Parathyroid adenoma (tissue), 2 donors: ENCODE measurements around the gene LLGL2.

Experiments used
- H2AFZ ChIP-seq: fragments of 300-600 bp; sonication (generic); one replicate; pipeline ENCODE4 v1.7.0; 2017; ENCODE audit warnings: antibody characterized with exemption, mild to moderate bottlenecking
- H3K27ac ChIP-seq: fragments of 300-600 bp; sonication (generic); one replicate; pipeline ENCODE4 v1.7.0; 2017
- H3K27me3 ChIP-seq: fragments of 300-600 bp; sonication (generic); one replicate; pipeline ENCODE4 v1.7.0; 2017; ENCODE audit warnings: low read length; ENCODE audit not compliant: control insufficient read depth, insufficient read depth
- H3K36me3 ChIP-seq: fragments of 300-600 bp; sonication (generic); one replicate; pipeline ENCODE4 v1.7.0; 2017; ENCODE audit warnings: low read length; ENCODE audit not compliant: control insufficient read depth, insufficient read depth
- H3K4me1 ChIP-seq: fragments of 300-600 bp; sonication (generic); one replicate; pipeline ENCODE4 v1.7.0; 2017; ENCODE audit warnings: control low read depth
- H3K4me2 ChIP-seq: fragments of 300-600 bp; sonication (generic); one replicate; pipeline ENCODE4 v1.7.0; 2017; ENCODE audit warnings: low read length
- H3K4me3 ChIP-seq: fragments of 300-600 bp; sonication (generic); one replicate; pipeline ENCODE4 v1.7.0; 2017; ENCODE audit warnings: low read depth, low read length
- H3K79me2 ChIP-seq: fragments of 300-600 bp; sonication (generic); one replicate; pipeline ENCODE4 v1.7.0; 2017; ENCODE audit warnings: control low read depth
- H3K9ac ChIP-seq: fragments of 300-600 bp; sonication (generic); one replicate; pipeline ENCODE4 v1.7.0; 2017; ENCODE audit warnings: mild to moderate bottlenecking
- H3K9me3 ChIP-seq: fragments of 300-600 bp; sonication (generic); one replicate; pipeline ENCODE4 v1.7.0; 2017; ENCODE audit warnings: low read length; ENCODE audit not compliant: control insufficient read depth
- TF ChIP-seq, protein P1 (sequence below): fragments of 300-600 bp; sonication (generic); IDR thresholded peaks from one replicate; pipeline ENCODE4 v1.7.0; 2017; ENCODE audit warnings: antibody characterized with exemption, mild to moderate bottlenecking
- donor health status: primary hyperparathyroidism.

Gene LLGL2

DNA sequence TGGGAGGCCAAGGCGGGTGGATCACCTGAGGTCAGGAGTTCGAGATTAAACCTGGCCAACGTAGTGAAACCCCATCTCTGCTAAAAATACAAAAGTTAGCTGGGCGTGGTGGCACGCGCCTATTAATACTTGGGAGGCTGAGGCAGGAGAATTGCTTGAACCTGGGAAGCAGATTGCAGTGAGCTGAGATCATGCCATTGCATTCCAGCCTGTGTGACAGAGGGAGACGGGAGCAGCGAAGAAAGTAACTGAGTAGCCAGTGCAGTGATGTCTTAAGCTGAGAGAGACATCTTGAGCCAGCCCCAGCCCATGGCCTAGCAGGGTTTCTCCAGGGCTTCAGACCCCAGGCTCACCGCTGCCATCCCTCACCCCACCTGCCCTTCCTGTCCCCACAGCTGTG is 97.9 kb downstream of the LLGL2 start:
- H3K27me3 ChIP-seq: no peaks in the 10 kb centered on the region
- no peak overlapping the region for H3K27ac ChIP-seq
- H3K36me3 ChIP-seq: no peaks in the 10 kb centered on the region

DNA sequence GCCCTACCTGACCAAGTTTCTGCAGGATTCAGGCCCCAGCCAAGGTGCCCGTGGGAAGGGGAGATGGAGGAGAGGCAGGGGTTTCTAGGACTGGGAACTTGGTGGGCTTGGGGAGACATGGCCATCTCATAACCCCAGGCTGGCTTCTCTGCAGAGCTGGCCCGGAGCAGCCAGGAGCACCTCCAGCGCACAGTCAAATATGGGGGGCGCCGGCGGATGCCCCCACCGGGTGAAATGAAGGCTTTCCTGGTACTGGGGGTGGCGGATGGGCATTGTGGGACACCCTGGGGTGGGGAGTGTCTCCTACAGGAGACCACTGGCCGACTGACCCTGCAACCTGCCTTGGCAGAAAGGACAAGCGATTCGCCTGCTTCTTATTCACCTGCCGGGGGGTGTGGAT is 98.5 kb downstream of the LLGL2 start:
- Histone ChIP-seq H3K27me3 (no peaks in the 10 kb centered on the region), H3K4me3 (no peak overlapping the region), H3K4me1 (peaks cover 2% of the 10 kb centered on the region), H3K9me3 (no peaks in the 10 kb centered on the region), H3K9ac (no peak overlapping the region), H2AFZ (no peak overlapping the region), H3K79me2 (peaks cover 2% of the 10 kb centered on the region), H3K36me3 (no peaks in the 10 kb centered on the region), H3K4me2 (no peak overlapping the region), H3K27ac (no peak overlapping the region)
- TF ChIP-seq, protein P1, sequence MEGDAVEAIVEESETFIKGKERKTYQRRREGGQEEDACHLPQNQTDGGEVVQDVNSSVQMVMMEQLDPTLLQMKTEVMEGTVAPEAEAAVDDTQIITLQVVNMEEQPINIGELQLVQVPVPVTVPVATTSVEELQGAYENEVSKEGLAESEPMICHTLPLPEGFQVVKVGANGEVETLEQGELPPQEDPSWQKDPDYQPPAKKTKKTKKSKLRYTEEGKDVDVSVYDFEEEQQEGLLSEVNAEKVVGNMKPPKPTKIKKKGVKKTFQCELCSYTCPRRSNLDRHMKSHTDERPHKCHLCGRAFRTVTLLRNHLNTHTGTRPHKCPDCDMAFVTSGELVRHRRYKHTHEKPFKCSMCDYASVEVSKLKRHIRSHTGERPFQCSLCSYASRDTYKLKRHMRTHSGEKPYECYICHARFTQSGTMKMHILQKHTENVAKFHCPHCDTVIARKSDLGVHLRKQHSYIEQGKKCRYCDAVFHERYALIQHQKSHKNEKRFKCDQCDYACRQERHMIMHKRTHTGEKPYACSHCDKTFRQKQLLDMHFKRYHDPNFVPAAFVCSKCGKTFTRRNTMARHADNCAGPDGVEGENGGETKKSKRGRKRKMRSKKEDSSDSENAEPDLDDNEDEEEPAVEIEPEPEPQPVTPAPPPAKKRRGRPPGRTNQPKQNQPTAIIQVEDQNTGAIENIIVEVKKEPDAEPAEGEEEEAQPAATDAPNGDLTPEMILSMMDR: no peak

More for the DNA sequence above, 97.9 kb downstream of the LLGL2 start:
- Histone ChIP-seq H3K4me3 (no peak overlapping the region), H3K9me3 (no peaks in the 10 kb centered on the region), H2AFZ (no peak overlapping the region), H3K79me2 (peaks cover 2% of the 10 kb centered on the region), H3K4me2 (no peak overlapping the region), H3K4me1 (peaks cover 2% of the 10 kb centered on the region), H3K9ac (no peak overlapping the region)
- TF ChIP-seq, protein P1: no peak
